SK-N-SH treated with all-trans-retinoic acid at 6 μM for 48 hours (cell line): ENCODE results near the gene MGMT.

Source experiments
- ATAC-seq: fragments of 200-7000 bp; cut with Tn5 transposase; 3 replicates; pipeline ENCODE4 v1.9.1; 2020; ENCODE audit warnings: mild to moderate bottlenecking, moderate library complexity
- ARNTL ChIP-seq: fragments of 450-650 bp; formaldehyde crosslinking; IDR thresholded peaks from 2 replicates; pipeline ENCODE4 v1.5.0; 2020; ENCODE audit warnings: low read depth, mild to moderate bottlenecking, moderate library complexity, borderline replicate concordance
- CREB5 ChIP-seq: fragments of 250-450 bp; sonication (Bioruptor Pico); IDR thresholded peaks from 2 replicates; pipeline ENCODE4 v1.5.1; 2020; ENCODE audit warnings: low read depth, mild to moderate bottlenecking, moderate library complexity
- CSDC2 ChIP-seq: fragments of 250-450 bp; sonication (Bioruptor Pico); IDR thresholded peaks from 2 replicates; pipeline ENCODE4 v1.5.0; 2020; ENCODE audit warnings: mild to moderate bottlenecking, moderate library complexity
- CSRNP3 ChIP-seq: fragments of 250-450 bp; sonication (Bioruptor Pico); IDR thresholded peaks from 2 replicates; pipeline ENCODE4 v1.5.1; 2021; ENCODE audit warnings: mild to moderate bottlenecking, moderate library complexity
- ESRRG ChIP-seq: fragments of 250-450 bp; sonication (Bioruptor Pico); IDR thresholded peaks from 2 replicates; pipeline ENCODE4 v1.6.1; 2021; ENCODE audit warnings: mild to moderate bottlenecking
- GLIS3 ChIP-seq: fragments of 250-450 bp; sonication (Bioruptor Pico); IDR thresholded peaks from 2 replicates; pipeline ENCODE4 v1.5.0; 2020; ENCODE audit warnings: mild to moderate bottlenecking, moderate library complexity
- ISL1 ChIP-seq: fragments of 250-450 bp; sonication (Bioruptor Pico); IDR thresholded peaks from 2 replicates; pipeline ENCODE4 v2.1.2; 2022; ENCODE audit warnings: mild to moderate bottlenecking, moderate library complexity
- OSR1 ChIP-seq: fragments of 250-450 bp; sonication (Bioruptor Pico); IDR thresholded peaks from 2 replicates; pipeline ENCODE4 v1.8.0; 2022; ENCODE audit warnings: moderate library complexity, mild to moderate bottlenecking, inconsistent platforms
- PATZ1 ChIP-seq: fragments of 250-450 bp; sonication (Bioruptor Pico); IDR thresholded peaks from 2 replicates; pipeline ENCODE4 v1.8.0; 2020; ENCODE audit warnings: mild to moderate bottlenecking, moderate library complexity, borderline replicate concordance
- PPARA ChIP-seq: fragments of 250-450 bp; sonication (Bioruptor Pico); IDR thresholded peaks from 2 replicates; pipeline ENCODE4 v1.5.0; 2020; ENCODE audit warnings: mild to moderate bottlenecking, borderline replicate concordance
- RARB ChIP-seq: fragments of 250-450 bp; sonication (Bioruptor Pico); IDR thresholded peaks from 2 replicates; pipeline ENCODE4 v1.8.0; 2021; ENCODE audit warnings: mild to moderate bottlenecking, moderate library complexity
- SNAI2 ChIP-seq: fragments of 250-450 bp; sonication (Bioruptor Pico); IDR thresholded peaks from 2 replicates; pipeline ENCODE4 v1.5.0; 2020; ENCODE audit warnings: mild to moderate bottlenecking, moderate library complexity
- TCF4 ChIP-seq: fragments of 250-450 bp; sonication (Bioruptor Pico); IDR thresholded peaks from 2 replicates; pipeline ENCODE4 v1.8.0; 2021; ENCODE audit warnings: mild to moderate bottlenecking, moderate library complexity, borderline replicate concordance
- TOX ChIP-seq: fragments of 250-450 bp; sonication (Bioruptor Pico); IDR thresholded peaks from 2 replicates; pipeline ENCODE4 v1.8.0; 2021; ENCODE audit warnings: mild to moderate bottlenecking, moderate library complexity, borderline replicate concordance
- ZC3H10 ChIP-seq: fragments of 250-450 bp; sonication (Bioruptor Pico); IDR thresholded peaks from 2 replicates; pipeline ENCODE4 v1.5.1; 2021; ENCODE audit warnings: mild to moderate bottlenecking, moderate library complexity
- ZFP3 ChIP-seq: fragments of 250-450 bp; sonication (Bioruptor Pico); IDR thresholded peaks from 2 replicates; pipeline ENCODE4 v1.5.0; 2020; ENCODE audit warnings: mild to moderate bottlenecking, moderate library complexity
- ZFP30 ChIP-seq: fragments of 450-650 bp; formaldehyde crosslinking; IDR thresholded peaks from 2 replicates; pipeline ENCODE4 v1.5.0; 2022; ENCODE audit warnings: mild to moderate bottlenecking, moderate library complexity
- ZNF565 ChIP-seq: fragments of 450-650 bp; formaldehyde crosslinking; conservative IDR thresholded peaks from 2 replicates; pipeline ENCODE4 v1.5.0; 2020; ENCODE audit warnings: low read depth, mild to moderate bottlenecking, moderate library complexity
- ZNF70 ChIP-seq: fragments of 450-650 bp; formaldehyde crosslinking; IDR thresholded peaks from 2 replicates; pipeline ENCODE4 v1.5.0; 2020; ENCODE audit warnings: mild to moderate bottlenecking, moderate library complexity
- ZNF8 ChIP-seq: fragments of 450-650 bp; formaldehyde crosslinking; IDR thresholded peaks from 2 replicates; pipeline ENCODE4 v1.5.0; 2020; ENCODE audit warnings: mild to moderate bottlenecking, moderate library complexity
- TF ChIP-seq, protein P1 (sequence below): fragments of 250-450 bp; sonication (Bioruptor Pico); IDR thresholded peaks from 2 replicates; pipeline ENCODE4 v1.5.0; 2020; ENCODE audit warnings: mild to moderate bottlenecking, moderate library complexity
- TF ChIP-seq, protein P2 (sequence below): fragments of 250-450 bp; sonication (Bioruptor Pico); IDR thresholded peaks from 2 replicates; pipeline ENCODE4 v1.8.0; 2021; ENCODE audit warnings: low read depth, mild to moderate bottlenecking, moderate library complexity, borderline replicate concordance

Gene MGMT

GRCh38 chr10:129704225-129704624, 237.2 kb downstream of the MGMT start:
- no peak for TF ChIP-seq RARB (CRISPR knock-in tag)
- no peak for TF ChIP-seq SNAI2 (CRISPR knock-in tag)
- no peak for TF ChIP-seq ZNF70 (CRISPR knock-in tag)
- TF ChIP-seq, protein P1, sequence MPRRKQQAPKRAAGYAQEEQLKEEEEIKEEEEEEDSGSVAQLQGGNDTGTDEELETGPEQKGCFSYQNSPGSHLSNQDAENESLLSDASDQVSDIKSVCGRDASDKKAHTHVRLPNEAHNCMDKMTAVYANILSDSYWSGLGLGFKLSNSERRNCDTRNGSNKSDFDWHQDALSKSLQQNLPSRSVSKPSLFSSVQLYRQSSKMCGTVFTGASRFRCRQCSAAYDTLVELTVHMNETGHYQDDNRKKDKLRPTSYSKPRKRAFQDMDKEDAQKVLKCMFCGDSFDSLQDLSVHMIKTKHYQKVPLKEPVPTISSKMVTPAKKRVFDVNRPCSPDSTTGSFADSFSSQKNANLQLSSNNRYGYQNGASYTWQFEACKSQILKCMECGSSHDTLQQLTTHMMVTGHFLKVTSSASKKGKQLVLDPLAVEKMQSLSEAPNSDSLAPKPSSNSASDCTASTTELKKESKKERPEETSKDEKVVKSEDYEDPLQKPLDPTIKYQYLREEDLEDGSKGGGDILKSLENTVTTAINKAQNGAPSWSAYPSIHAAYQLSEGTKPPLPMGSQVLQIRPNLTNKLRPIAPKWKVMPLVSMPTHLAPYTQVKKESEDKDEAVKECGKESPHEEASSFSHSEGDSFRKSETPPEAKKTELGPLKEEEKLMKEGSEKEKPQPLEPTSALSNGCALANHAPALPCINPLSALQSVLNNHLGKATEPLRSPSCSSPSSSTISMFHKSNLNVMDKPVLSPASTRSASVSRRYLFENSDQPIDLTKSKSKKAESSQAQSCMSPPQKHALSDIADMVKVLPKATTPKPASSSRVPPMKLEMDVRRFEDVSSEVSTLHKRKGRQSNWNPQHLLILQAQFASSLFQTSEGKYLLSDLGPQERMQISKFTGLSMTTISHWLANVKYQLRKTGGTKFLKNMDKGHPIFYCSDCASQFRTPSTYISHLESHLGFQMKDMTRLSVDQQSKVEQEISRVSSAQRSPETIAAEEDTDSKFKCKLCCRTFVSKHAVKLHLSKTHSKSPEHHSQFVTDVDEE: no peak
- TF ChIP-seq, all 23 proteins: peak for 0
- ATAC-seq: no peak

GRCh38 chr10:129704786-129705525, 237.9 kb downstream of the MGMT start:
- ATAC-seq: no peak

DNA sequence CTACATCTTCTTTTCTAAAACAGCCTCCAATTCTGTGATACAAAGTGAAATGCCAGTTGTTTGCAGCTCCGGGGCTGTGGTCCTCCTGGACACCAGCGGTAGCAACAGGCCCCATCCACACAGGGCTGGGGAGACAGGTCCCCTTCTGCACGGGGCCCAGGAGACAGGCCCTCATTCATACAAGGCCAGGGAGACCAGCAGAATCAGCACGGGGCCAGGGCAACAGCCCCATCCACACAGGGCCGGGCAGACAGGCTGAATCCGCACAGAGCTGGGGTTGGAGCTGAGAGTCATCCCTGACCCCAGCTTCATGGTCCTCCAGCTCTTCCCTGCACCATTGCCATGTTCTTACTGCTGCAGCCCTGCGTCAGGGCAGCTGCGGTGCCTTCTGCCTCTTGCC, 238.6 kb downstream of the MGMT start:
- TF ChIP-seq ESRRG (CRISPR knock-in tag): no peak
- TF ChIP-seq OSR1 (CRISPR knock-in tag): no peak
- TF ChIP-seq, protein P2, sequence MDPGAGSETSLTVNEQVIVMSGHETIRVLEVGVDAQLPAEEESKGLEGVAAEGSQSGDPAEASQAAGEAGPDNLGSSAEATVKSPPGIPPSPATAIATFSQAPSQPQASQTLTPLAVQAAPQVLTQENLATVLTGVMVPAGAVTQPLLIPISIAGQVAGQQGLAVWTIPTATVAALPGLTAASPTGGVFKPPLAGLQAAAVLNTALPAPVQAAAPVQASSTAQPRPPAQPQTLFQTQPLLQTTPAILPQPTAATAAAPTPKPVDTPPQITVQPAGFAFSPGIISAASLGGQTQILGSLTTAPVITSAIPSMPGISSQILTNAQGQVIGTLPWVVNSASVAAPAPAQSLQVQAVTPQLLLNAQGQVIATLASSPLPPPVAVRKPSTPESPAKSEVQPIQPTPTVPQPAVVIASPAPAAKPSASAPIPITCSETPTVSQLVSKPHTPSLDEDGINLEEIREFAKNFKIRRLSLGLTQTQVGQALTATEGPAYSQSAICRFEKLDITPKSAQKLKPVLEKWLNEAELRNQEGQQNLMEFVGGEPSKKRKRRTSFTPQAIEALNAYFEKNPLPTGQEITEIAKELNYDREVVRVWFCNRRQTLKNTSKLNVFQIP (CRISPR knock-in tag): no peak
- TF ChIP-seq RARB (CRISPR knock-in tag): no peak
- TF ChIP-seq ISL1 (CRISPR knock-in tag): no peak
- TF ChIP-seq PPARA (CRISPR knock-in tag): no peak
- TF ChIP-seq ZNF565 (CRISPR knock-in tag): no peak
- TF ChIP-seq CSDC2 (CRISPR knock-in tag): no peak
- no peak for TF ChIP-seq ZFP30
- no peak for TF ChIP-seq TCF4
- TF ChIP-seq ZC3H10 (CRISPR knock-in tag): no peak
- TF ChIP-seq ARNTL (CRISPR knock-in tag): no peak
- TF ChIP-seq PATZ1: no peak
- no peak for TF ChIP-seq GLIS3 (CRISPR knock-in tag)
- TF ChIP-seq CSRNP3 (CRISPR knock-in tag): no peak
- TF ChIP-seq ZNF8 (CRISPR knock-in tag): no peak
- no peak for TF ChIP-seq ZNF70 (CRISPR knock-in tag)

More at GRCh38 chr10:129704786-129705525, 237.9 kb downstream of the MGMT start:
- TF ChIP-seq ARNTL (CRISPR knock-in tag) (no peak), ZFP30 (no peak), TCF4 (no peak), ZFP3 (CRISPR knock-in tag) (no peak), GLIS3 (CRISPR knock-in tag) (no peak), CREB5 (CRISPR knock-in tag) (no peak), TOX (CRISPR knock-in tag) (no peak), ZNF8 (CRISPR knock-in tag) (no peak), PPARA (CRISPR knock-in tag) (no peak), ZC3H10 (CRISPR knock-in tag) (no peak), ESRRG (CRISPR knock-in tag) (no peak)
- TF ChIP-seq, protein P1: no peak
- TF ChIP-seq, all 23 proteins: peak for 0

More for the DNA sequence above, 238.6 kb downstream of the MGMT start:
- ATAC-seq: no peak
